HTR-8/SVneo (cell line): ENCODE data around the gene CBLB.
"Not testable (repeated sequence)": the region's sequence is repeated elsewhere in the genome, so short reads cannot be mapped to it uniquely, and the experiment has no call there.

Experiments used
- DNase-seq: peaks from one replicate; pipeline ENCODE4 v3.0.0; 2011; ENCODE audit warnings: low spot score, mixed read lengths; ENCODE audit not compliant: insufficient read length
- FAIRE-seq: peaks from 2 replicates; lab custom pipeline; 2011; peaks lifted over from hg19 to GRCh38; lab: Jason Lieb, UNC

The CBLB gene

DNA sequence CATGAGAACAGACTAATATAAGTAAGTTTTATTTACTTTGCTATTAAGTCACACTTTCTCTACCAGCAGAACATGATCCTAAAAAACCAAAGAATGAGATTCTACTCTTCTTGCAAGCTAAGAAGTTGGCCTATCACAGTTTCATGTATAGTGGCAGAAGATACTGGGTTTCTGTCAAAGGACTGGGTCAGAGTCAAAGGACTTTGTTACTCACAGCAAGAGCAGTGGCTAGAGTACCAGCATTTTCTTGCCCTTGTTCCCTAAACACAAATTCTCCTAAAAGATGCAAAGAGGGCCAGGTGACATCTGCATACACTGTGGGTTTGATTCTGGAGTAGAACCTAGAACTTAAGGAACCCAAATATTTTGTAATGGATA is 105.2 kb downstream of the CBLB start:
- DNase-seq (no peak), FAIRE-seq (no peak)

DNA sequence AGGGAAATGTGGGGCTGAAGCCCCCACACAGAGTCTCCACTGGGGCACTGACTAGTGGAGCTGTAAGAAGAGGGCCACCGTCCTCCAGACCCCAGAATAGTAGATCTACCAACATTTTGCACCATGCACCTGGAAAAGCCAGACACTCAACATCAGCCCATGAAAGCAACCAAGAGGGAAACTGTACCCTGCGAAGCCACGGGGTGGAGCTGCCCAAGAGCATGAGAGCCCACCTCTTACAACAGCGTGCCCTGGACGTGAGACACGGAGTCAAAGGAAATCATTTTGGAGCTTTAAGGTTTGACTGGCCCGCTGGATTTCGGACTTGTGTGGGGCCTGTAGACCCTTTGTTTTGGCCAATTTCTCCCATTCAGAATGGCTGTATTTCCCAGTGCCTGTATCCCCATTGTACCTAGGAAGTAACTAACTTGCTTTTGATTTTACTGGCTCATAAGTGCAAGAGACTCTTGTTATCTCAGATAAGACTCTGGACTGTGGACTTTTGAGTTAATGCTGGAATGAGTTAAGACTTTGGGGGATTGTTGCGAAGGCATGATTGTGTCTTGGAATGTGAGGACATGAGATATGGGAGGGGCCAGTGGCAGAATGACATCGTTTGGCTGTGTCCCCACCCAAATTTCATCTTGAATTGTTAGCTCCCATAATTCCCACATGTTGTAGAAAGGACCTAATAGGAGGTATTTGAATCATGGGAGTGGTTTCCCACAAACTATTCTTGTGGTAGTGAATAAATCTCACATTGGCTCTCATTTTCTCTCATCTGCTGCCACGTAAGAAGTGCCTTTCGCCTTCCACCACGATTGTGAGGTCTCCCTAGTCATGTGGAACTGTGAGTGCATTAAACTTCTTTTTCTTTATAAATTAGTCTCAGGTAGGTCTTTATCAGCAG is 105.8 kb downstream of the CBLB start:
- DNase-seq (no peak), FAIRE-seq (no peak)

DNA sequence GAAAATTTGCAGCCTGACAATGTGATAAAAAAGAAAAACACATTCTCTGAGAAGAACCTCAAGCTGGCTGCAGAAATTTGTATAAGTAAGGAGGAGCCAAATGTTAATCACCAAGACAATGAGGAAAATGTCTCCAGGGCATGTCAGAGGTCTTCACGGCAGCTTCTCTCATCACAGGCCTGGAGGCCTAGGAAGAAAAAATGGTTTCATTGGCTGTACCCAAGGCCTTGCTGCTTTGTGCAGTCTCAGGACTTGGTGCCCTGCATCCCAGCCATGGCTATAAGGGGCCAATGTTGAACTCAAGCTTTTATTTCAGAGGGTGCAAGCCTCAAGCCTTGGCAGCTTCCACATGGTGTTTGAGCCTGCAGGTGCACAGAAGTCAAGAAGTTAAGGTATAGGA is 106.6 kb downstream of the CBLB start:
- not testable (repeated sequence) for FAIRE-seq, DNase-seq

DNA sequence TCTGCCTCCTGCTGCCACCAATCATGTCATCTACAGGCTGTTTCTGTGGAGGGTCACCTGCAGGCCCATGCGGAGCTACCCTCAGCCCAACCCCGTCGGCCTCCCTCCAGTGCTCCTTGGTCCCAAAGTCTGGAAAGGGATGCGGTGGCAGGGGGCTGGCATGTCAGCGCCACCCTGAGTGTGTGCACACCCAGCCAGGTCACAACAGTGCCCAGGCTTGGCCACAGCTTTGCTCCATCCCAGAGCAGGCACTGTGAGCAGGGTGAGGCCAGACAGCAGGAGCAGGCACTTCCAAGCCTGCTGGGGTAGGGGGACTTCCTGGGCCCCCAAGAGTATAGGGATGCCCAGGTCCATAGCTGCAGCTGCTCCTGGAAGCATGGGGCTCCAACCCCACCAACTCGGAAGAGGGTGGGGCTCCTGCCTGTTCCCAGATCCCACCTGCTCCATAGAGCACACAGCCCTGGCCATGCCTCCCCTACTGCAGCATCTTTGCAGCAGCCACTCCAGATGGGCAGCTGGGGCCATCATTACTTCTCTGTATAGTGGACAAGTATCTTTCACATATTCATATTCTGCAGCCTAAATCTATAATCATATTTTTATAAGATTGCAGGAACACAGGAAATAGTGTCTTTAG is 109.3 kb downstream of the CBLB start:
- FAIRE-seq: no peak
- DNase-seq: no peak

DNA sequence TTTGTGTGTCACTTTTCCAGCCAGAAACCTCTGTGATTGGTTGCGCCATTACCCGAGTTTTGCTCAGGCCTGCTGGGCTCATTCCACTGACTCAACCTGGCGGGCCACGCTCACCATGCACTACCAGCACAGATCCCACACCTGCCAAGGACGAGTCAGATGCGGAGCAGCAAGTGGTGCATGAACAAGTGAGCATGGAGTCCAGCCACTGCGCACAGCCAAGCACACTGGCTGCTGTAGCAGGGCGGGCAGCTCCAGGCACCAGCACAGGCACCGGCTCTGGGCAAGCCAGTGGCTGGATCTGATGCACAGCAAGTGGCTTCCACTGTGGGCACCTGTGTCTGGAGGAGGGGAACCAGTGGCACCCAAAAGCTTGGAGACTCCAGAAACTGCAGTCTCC is 110.4 kb downstream of the CBLB start:
- FAIRE-seq (peak; percentile 68), DNase-seq (no peak)

DNA sequence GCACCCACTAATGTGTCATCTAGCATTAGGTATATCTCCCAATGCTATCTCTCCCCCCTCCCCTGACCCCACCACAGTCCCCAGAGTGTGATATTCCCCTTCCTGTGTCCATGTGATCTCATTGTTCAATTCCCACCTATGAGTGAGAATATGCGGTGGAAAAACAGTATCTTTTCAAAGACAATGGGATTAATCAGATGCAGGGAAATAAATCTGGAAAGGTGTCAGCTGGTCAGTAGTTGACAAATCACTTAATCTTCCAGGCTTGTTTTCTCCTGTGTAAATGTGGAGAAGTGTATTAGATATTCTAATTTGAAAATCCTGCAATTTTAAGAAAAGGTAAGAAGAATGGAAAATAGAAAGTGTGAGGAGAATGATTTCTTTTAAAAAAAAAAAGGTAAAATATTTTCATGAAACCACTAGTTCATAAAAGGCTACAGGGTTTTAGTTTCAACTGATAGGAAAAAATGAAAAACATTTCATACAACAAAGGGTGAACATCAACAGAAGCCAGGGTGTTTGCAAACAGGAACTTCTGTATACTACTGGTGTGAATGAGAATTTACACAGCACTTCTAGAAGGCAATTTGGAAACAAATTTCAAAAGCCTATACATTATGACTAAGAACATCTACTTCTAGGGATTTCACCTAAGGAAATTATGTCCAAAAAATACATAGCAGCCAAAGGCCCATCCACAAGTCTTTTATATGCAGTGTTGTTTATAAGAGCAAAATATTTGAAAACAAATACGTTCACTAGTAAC is 113.5 kb downstream of the CBLB start:
- FAIRE-seq: no peak
- DNase-seq: no peak

DNA sequence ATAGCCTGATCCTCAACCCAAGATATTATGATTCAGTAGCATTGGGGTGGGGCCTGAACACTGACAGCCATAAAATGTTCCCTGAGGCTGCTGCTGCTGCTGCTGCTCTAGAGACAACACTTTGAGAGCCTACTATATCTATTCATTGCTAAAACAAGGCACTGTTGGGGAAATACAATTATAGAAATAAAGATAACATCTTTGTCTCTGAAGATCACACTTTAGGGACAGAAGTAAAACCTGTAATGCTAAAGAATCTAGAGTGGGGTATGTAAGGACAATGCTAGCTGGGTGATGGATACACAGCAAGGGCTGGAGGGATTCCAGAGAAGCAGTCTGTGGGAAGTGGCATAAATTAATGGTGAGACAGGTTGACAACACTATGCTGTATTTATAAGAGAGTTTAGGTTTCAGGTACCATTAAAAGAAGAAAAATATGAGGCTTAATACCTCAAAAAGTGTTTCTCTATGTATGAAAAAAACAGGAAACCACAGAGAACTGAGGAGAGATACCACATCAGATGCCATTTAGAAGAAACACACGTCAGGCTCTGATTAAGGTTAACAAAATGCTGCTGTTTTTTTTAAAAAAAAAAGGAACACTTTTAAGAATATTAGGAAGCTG is 115.9 kb downstream of the CBLB start:
- DNase-seq (peak; percentile 15), FAIRE-seq (no peak)

DNA sequence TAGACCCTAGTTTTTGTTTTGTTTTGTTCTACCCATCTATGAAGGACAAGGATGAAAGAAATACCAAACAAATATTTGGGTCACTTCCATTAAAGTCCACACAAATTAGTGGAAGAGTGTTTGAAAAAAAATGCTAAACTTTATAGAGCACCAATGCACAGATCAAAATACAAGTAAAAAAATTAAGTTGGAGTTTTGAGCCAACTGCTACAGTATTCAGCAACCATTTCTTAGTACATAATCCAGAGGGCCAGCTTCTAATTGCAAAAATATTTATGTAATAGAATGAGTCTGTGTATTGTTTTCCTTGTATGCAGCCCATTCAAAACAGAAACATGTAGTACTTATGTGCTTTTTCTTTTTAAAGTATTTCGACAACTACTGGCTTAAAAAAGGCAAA is 121.1 kb downstream of the CBLB start:
- DNase-seq (no peak), FAIRE-seq (no peak)

DNA sequence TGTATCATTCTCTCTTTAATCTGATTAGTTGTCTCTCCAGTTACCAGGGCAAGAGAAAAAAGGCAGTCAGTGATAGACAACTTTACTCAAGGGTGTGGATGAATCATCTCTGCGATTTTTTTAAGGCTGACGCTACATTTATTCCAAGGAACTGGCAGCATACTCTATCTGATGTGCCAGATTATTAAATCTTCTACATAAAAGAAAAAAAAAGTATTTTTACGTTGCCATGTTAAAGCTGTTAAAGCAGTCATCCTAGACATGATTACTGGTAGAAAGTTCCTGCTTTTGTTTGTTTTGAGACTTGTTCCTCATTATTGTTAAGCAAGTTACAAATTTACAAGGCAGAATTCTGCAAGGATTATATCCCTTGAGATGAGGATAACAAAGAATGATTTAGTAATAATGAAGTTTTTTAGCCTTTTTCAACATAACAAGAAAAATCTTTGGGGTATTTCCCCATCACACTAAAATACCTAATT is 121.7 kb downstream of the CBLB start:
- FAIRE-seq (no peak), DNase-seq (no peak)

DNA sequence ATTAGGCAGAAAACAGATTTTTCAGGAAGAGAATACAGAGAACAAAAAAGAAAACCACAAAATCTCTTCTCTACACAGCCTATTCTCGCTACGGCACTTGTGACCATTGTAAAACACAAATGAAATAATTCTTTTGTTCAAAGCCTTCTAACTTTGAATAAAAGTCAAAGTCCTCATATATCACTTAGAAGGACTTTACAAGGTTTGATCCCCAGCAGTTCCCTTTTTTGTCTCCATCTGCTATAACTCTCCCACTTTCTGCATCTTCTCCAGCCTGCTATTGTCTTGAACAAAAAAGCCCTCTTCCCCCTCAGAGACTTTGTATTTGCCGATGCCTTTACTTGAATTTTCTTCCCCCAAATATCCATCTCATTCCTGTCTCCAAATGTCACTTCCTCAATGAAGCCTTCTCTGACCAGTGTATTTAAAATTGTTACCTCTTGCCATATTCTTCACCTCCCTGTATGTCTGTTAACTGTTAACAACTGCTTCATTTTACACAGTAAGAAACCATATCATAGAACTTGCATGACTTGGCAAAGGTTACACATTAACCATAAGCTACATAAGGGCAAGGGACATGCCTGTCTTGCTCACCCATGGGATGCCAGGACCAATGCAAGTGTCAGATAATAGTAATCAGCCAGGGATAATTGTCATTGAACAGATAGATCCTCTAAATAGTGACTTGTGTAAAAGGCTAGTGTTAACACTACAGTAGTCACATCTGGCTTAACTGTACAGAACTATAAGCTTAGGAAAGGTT is 122.4 kb downstream of the CBLB start:
- FAIRE-seq (no peak), DNase-seq (no peak)

DNA sequence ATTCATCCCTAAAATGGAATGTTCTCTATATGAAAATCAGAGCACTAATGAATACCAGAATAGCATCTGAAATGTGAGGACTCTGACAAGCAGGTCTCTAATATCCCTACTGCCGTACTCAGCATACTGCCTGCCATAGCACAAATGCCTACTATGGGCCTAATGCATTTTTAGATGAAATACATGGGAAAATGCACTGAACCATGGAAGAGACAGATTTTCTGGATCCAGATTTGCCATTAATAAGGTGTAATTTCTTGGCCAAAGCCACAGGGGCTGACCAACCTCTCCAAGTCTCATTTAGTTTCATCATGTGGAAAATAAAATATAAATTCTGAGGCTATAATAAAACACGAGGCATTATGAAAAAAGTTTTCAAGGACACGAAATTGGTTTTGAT is 123.8 kb downstream of the CBLB start:
- FAIRE-seq (no peak), DNase-seq (no peak)

DNA sequence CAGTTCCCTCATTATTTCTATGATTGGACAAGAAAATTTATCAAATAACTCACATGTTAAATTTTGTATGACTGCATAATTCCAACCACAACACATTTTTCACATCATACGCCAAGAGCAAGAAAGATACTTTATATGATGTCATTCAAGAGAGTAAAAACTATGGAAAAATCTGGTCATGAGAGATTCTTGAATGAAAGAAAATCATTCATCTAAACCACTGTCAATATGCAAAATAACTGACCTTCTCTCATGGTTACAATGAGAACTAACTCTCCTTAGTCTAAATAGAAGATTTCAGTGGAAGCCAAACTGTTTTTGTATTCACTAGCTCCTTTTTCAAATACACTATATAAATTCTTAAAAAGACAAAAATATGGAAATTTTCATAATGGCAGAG is 124.6 kb downstream of the CBLB start:
- FAIRE-seq (no peak), DNase-seq (no peak)

DNA sequence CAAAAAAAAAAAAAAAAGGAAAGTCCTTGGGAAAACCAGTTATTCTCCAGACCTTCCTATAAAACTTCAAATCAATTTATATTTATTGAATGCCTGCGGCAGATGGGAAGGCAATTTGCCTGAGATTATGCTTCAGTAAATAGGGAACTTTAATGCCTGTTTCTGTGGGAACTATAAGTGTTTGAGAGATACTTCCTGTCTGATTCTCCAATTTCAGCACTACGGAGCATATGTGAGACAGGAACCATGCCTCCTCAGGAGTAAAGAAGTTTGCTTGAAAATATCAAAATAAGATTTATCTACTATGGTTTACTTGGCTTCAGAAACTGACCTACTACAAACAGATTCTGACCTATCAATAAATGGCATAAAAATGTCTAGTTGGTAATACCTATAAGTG is 135.5 kb downstream of the CBLB start:
- DNase-seq: no peak

DNA sequence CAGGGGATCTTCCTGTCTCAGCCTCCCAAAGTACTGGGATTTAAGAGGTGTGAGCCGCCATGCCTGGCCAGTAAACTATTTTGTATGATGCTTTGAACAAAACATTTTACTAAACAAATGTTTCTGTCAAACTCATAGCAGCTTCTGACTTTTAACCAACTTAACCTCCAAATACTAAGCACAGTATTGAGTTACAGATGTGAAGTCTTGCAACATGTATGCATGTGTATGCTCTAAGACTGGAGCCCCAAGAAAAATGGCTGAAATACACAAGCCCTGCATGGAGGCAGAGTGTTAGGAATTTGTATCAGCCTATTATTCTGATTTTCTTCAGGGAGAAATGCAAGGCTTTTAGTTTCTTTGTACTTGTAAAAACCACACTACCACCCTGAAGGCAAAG is 137.1 kb downstream of the CBLB start:
- DNase-seq (no peak), FAIRE-seq (no peak)

More for the DNA sequence above, 135.5 kb downstream of the CBLB start:
- no peak for FAIRE-seq

DNA sequence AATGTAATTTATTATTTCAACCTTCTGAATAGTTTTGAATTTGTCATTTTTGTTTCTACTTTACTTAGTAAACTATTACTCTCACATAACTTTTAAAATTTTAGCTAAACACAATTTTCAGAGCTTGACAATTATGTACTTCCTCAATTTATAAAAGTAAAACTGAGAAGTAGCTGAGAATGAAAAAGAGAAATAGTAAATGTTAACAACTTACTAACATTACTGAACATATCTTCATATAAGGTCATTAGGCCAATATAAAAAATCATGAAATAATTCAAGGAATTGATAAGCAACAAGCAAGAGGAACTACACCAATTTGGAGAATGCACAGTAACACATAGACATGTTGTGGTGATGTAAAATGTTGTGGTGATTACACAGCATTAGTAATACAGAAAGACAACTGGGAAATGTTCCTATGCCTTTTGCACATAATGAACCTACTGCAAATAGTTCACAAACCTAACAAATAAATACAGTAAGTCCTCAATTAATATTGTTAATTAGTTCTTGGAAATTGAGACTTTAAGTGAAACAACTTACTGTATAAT is 137.9 kb downstream of the CBLB start:
- FAIRE-seq: no peak
- no peak for DNase-seq

DNA sequence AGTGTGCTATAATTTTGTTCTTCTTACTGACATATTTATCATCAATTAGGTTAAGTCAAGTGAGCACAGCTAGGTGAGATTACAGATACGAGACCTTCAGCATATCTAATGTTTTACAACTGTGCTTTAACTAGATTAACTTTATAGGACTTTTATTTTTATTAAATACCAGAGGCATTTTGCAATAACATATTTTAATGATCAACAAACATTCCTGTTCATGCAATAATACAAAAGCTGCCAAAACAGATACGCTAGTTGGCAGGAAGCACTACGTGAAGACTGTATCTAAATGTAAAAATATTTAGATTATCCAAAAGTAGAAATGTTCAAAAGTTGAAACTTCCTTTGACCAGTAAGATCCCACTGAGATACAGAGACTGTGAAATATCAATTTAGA is 139.1 kb downstream of the CBLB start:
- DNase-seq: no peak
- no peak for FAIRE-seq

DNA sequence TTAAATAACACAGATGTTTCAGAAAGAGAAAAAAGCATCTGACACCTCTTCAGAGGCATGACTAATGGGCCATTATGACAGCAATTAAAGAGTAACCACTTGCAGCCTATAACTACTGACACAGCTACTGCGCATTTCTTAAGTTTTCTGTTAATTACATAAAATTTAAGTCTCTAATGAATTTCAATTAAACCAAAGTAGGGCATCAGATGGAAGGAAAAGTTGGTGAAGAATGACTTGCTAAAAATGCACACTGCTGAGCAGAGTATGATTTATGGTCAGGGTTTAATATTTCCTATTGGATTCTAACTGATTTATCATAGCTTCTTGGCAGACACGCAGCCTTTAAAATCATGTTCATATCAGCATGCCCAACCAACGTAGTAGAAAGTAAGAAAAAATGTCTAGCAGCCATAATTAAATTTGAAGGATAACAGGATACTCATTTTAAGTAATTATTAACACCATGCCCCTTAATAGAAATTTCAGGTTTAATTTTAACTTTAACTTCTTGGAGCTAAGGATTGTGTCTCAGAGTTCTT is 140.0 kb downstream of the CBLB start:
- FAIRE-seq (no peak), DNase-seq (no peak)

DNA sequence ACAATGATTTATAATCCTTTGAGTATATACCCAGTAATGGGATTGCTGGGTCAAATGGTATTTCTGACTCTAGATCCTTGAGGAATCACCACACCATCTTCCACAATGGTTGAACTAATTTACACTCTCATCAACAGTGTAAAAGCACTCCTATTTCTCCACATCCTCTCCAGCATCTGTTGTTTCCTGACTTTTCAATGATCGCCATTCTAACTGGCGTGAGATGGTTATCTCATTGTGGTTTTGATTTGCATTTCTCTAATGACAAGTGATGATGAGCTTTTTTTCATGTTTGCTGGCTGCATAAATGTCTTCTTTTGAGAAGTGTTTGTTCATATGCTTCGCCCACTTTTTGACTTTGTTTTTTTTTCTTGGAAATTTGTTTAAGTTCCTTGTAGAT is 141.8 kb downstream of the CBLB start:
- DNase-seq, FAIRE-seq: not testable (repeated sequence)

DNA sequence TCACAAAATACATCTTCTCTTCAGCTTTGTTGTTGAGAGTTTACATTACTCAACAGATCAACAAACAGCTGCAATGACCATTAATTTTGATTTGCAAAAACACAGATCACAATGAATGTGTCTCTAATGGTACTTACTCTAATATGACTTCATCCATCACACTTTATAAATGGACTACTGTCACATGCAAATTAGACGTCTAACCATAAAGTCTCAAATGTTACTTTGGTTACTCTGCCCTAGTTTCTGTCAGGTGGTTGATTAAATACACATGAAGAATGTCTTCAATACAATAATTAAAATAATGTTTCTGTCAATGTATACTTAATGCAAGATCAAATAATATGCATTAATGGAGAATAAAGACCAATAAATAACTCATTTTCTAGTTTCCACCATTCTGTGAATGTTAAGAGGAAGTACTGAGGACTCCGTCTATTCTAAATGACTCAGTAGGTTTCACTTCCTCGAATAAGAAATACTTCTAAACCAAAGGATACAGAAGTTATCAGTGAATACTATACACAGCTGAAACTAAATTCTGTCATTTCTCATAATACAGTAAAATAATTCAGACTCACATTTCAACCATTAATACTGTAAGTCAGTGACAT is 145.8 kb downstream of the CBLB start:
- FAIRE-seq (no peak), DNase-seq (no peak)
